ENCODE results near the gene JMJD8.
"Not testable (repeated sequence)": the region's sequence is repeated elsewhere in the genome, so short reads cannot be mapped to it uniquely, and the experiment has no call there.

JMJD8 gene

GRCh38 chr16:717450-718245 is 33.5 kb upstream of the JMJD8 start:
- no peaks in the 10 kb centered on the region for H3K36me3 Mint-ChIP-seq (ENCODE audit: low read depth)
- no peak overlapping the region for H3K4me3 Mint-ChIP-seq
- H3K4me1 Mint-ChIP-seq (ENCODE audit: low read depth): peaks cover 3% of the 10 kb centered on the region
- H3K27me3 Mint-ChIP-seq (ENCODE audit: low read depth): peaks cover 14% of the 10 kb centered on the region
- no peak for DNase-seq (ENCODE audit: low spot score)
- no peaks in the 10 kb centered on the region for H3K9me3 Mint-ChIP-seq
- no peak overlapping the region for H3K27ac Mint-ChIP-seq

- H3K27ac Mint-ChIP-seq: no peak overlapping the region
- no peak overlapping the region for H3K4me3 Mint-ChIP-seq
- peaks cover 3% of the 10 kb centered on the region for H3K4me1 Mint-ChIP-seq (ENCODE audit: low read depth)
- no peak for DNase-seq (ENCODE audit: low spot score)
- H3K9me3 Mint-ChIP-seq: no peaks in the 10 kb centered on the region
- no peaks in the 10 kb centered on the region for H3K36me3 Mint-ChIP-seq (ENCODE audit: low read depth)
- peaks cover 15% of the 10 kb centered on the region for H3K27me3 Mint-ChIP-seq (ENCODE audit: low read depth)
These were observed 32.7 kb upstream of the JMJD8 start for GRCh38 chr16:716768-717325.

GRCh38 chr16:716200-716568 is 32.0 kb upstream of the JMJD8 start:
- no peak for DNase-seq (ENCODE audit: low spot score)

GRCh38 chr16:715477-716199 is 31.5 kb upstream of the JMJD8 start:
- Mint-ChIP-seq H3K27ac (no peak overlapping the region), H3K4me3 (peak overlapping the region; percentile 24), H3K4me1 (ENCODE audit: low read depth) (peaks cover 3% of the 10 kb centered on the region), H3K27me3 (ENCODE audit: low read depth) (peaks cover 17% of the 10 kb centered on the region), H3K9me3 (no peaks in the 10 kb centered on the region), H3K36me3 (ENCODE audit: low read depth) (no peaks in the 10 kb centered on the region)
- peak; percentile 40 for DNase-seq (ENCODE audit: low spot score)

More at GRCh38 chr16:716200-716568, 32.0 kb upstream of the JMJD8 start:
- Mint-ChIP-seq H3K4me1 (ENCODE audit: low read depth) (peaks cover 3% of the 10 kb centered on the region), H3K36me3 (ENCODE audit: low read depth) (no peaks in the 10 kb centered on the region), H3K27ac (no peak overlapping the region), H3K9me3 (no peaks in the 10 kb centered on the region), H3K27me3 (ENCODE audit: low read depth) (peaks cover 16% of the 10 kb centered on the region), H3K4me3 (peak overlapping the region; percentile 49)

DNA sequence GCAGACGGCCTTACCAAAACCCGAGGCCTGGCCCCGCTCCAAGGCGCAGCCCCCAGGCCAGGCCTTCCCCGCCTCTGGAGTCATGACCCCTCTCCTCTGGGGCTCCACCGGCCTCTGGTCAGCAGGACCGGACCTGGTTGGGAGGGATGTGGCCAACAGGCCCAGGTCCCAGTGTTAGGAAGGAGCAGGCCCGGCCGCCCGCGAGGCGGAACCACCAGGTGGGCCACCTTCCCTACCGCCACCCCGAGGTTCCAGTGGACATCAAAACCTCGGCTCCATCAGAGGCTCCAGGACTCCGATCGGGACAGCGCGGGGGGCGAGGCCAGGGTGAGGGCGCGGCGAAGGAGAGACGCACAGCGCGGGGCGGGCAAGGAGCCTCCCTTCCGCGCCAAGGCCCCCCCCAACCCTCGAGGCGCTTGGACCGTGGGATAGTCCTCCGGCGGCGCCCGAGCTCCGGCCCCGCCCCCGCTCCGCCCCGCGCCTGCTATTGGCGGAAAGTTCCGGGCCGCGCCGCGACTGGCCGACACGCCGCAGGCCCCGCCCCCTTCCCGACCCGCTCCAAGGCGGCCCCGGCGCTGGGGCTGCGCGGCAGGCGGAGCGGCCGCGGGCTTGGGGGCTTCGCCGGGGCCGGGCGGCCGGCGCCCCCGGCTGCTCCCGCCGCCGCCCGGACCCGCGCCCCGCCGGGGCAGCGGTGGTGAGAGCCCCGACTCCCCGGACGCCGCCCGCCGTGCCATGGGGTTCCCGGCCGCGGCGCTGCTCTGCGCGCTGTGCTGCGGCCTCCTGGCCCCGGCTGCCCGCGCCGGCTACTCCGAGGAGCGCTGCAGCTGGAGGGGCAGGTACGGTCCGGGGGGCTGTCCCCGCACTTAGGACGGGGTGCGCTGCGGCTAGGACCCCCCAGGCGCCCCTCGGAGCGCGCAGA is 30.7 kb upstream of the JMJD8 start, which contains the start of gene METRN:
Gene METRN, plus strand, starts transcription at position 561 of the 919 bp plus-strand sequence. Its CDS starts 172 bp downstream, at position 733.
- Mint-ChIP-seq H3K27ac (no peak within 1 kb of the TSS), H3K4me3 (peak within 1 kb of the TSS; percentile 24), H3K27me3 (ENCODE audit: low read depth) (peaks cover 17% of the 10 kb centered on the region), H3K9me3 (no peaks in the 10 kb centered on the region), H3K4me1 (ENCODE audit: low read depth) (no peaks in the 10 kb centered on the region), H3K36me3 (ENCODE audit: low read depth) (no peaks in the 10 kb centered on the region)
- DNase-seq (ENCODE audit: low spot score): peak; percentile 92

DNA sequence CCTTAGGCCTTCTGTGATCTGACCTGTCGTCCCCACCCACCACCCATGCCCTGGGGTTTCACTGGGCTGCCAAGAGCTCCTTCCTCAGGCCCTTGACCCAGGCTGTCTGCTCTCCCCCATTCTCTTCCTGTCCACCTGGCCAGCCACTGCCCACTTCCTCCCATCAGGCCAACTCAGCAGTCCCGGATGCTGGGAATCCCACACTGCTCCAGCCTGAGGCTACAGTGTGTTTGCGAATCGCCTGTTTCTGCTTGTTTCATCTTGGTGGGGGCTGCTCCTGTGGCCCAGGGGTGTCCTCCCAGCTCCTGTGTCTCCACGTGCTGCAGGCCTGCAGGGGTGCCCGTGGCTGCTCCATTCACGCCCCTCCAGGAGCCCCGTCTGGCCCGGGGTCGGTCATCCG is 29.9 kb upstream of the JMJD8 start:
- H3K9me3 Mint-ChIP-seq: no peaks in the 10 kb centered on the region
- DNase-seq (ENCODE audit: low spot score): no peak
- H3K36me3 Mint-ChIP-seq (ENCODE audit: low read depth): no peaks in the 10 kb centered on the region
- no peaks in the 10 kb centered on the region for H3K4me1 Mint-ChIP-seq (ENCODE audit: low read depth)
- no peak overlapping the region for H3K27ac Mint-ChIP-seq
- peaks cover 23% of the 10 kb centered on the region for H3K27me3 Mint-ChIP-seq (ENCODE audit: low read depth)
- H3K4me3 Mint-ChIP-seq: no peak overlapping the region

DNA sequence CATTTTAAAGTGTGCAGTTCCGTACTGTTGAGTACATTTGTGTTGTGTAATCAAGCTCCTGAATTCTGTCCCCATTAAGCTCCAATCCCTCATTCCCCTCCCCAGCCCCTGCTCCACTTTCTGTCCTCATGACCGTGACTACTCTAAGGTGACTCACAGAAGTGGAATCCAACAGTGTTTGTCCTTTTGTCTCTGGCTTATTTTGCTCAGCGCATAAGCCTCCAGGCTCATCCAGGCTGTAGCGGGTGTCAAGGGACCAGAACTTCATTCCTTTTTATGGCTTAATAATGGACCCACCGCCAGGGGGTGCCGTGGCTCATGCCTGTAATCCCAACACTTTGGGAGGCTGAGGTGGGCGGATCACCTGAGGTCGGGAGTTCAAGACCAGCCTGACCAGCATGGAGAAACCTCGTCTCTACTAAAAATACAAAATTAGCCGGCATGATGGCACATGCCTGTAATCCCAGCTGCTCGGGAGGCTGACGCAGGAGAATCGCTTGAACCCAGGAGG is 28.7 kb upstream of the JMJD8 start:
- H3K27ac Mint-ChIP-seq; H3K9me3 Mint-ChIP-seq; H3K36me3 Mint-ChIP-seq (ENCODE audit: low read depth); H3K4me3 Mint-ChIP-seq; H3K4me1 Mint-ChIP-seq (ENCODE audit: low read depth): not testable (repeated sequence)
- peak; percentile 51 for DNase-seq (ENCODE audit: low spot score)
- peaks cover 35% of the 10 kb centered on the region for H3K27me3 Mint-ChIP-seq (ENCODE audit: low read depth)

GRCh38 chr16:711548-712320 is 27.6 kb upstream of the JMJD8 start:
- DNase-seq (ENCODE audit: low spot score): peak; percentile 76
- no peak overlapping the region for H3K4me3 Mint-ChIP-seq
- H3K27me3 Mint-ChIP-seq (ENCODE audit: low read depth): peaks cover 44% of the 10 kb centered on the region
- no peaks in the 10 kb centered on the region for H3K4me1 Mint-ChIP-seq (ENCODE audit: low read depth)
- H3K36me3 Mint-ChIP-seq (ENCODE audit: low read depth): no peaks in the 10 kb centered on the region
- no peak overlapping the region for H3K27ac Mint-ChIP-seq
- no peaks in the 10 kb centered on the region for H3K9me3 Mint-ChIP-seq

DNA sequence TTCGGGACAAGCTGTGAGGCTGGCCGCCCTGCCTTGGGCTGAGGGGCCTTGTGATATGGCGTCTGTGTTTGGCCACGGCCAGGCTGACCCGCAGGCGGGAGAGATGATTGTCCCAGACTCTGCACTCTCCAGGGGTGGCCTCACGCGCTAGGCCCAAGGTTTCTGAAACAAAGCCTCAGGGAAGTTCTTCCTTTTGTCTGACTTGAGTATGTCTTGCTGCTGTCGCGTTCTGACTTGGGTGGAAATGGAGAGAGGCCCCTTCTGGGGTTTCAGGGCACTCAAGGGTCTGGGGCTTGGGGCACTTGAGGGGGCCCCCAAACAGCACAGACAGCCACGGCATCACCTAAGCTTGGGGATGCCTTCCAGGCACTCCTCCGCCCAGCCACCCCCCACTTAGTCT is 26.9 kb upstream of the JMJD8 start:
- DNase-seq (ENCODE audit: low spot score): no peak
- H3K36me3 Mint-ChIP-seq (ENCODE audit: low read depth): no peaks in the 10 kb centered on the region
- no peak overlapping the region for H3K27ac Mint-ChIP-seq
- H3K9me3 Mint-ChIP-seq: no peaks in the 10 kb centered on the region
- H3K4me3 Mint-ChIP-seq: no peak overlapping the region
- peaks cover 46% of the 10 kb centered on the region for H3K27me3 Mint-ChIP-seq (ENCODE audit: low read depth)
- no peaks in the 10 kb centered on the region for H3K4me1 Mint-ChIP-seq (ENCODE audit: low read depth)

GRCh38 chr16:710500-711075 is 26.5 kb upstream of the JMJD8 start:
- H3K9me3 Mint-ChIP-seq: no peaks in the 10 kb centered on the region
- peaks cover 42% of the 10 kb centered on the region for H3K27me3 Mint-ChIP-seq (ENCODE audit: low read depth)
- no peaks in the 10 kb centered on the region for H3K36me3 Mint-ChIP-seq (ENCODE audit: low read depth)

GRCh38 chr16:709566-710499 is 25.7 kb upstream of the JMJD8 start:
- Mint-ChIP-seq H3K4me3 (no peak overlapping the region), H3K27me3 (ENCODE audit: low read depth) (peaks cover 42% of the 10 kb centered on the region), H3K4me1 (ENCODE audit: low read depth) (no peaks in the 10 kb centered on the region), H3K9me3 (no peaks in the 10 kb centered on the region), H3K27ac (no peak overlapping the region), H3K36me3 (ENCODE audit: low read depth) (no peaks in the 10 kb centered on the region)
- no peak for DNase-seq (ENCODE audit: low spot score)

More at GRCh38 chr16:710500-711075, 26.5 kb upstream of the JMJD8 start:
- no peak for DNase-seq (ENCODE audit: low spot score)
- Mint-ChIP-seq H3K27ac (no peak overlapping the region), H3K4me1 (ENCODE audit: low read depth) (no peaks in the 10 kb centered on the region), H3K4me3 (no peak overlapping the region)

DNA sequence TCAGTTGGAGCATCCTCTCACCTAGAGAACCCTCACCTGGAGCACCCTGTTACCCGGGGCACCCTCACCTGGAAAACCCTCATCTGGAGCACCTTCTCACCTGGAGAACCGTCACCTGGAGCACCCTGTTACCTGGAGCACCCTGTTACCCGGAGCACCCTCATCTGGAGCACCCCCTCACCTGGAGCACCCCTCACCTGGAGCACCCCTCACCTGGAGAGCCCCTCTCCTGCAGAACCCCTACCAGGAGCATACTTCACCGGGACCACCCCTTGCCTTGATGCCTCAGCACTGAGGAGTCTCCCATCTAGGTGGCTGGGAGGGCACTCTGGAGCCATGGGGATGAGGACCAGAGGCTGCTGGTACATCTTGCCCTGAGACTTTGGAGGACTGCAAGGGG is 24.8 kb upstream of the JMJD8 start:
- no peaks in the 10 kb centered on the region for H3K9me3 Mint-ChIP-seq
- no peak overlapping the region for H3K4me3 Mint-ChIP-seq
- H3K36me3 Mint-ChIP-seq (ENCODE audit: low read depth): no peaks in the 10 kb centered on the region
- no peak overlapping the region for H3K27ac Mint-ChIP-seq
- H3K27me3 Mint-ChIP-seq (ENCODE audit: low read depth): peaks cover 45% of the 10 kb centered on the region
- DNase-seq (ENCODE audit: low spot score): no peak
- H3K4me1 Mint-ChIP-seq (ENCODE audit: low read depth): no peaks in the 10 kb centered on the region
